ENCODE results near the gene PRXL2C. TPM values are rescaled to one million over a fixed set of nuclear protein-coding genes. Genes with fewer than 3 reads are reported as not detected.

The PRXL2C gene
- total and polyA plus RNA-seq, 2 of the 13 experiments (the other 11 are each of a cell fraction or from before 2014, with no cell fraction given): 11.0 to 13.2 TPM

DNA sequence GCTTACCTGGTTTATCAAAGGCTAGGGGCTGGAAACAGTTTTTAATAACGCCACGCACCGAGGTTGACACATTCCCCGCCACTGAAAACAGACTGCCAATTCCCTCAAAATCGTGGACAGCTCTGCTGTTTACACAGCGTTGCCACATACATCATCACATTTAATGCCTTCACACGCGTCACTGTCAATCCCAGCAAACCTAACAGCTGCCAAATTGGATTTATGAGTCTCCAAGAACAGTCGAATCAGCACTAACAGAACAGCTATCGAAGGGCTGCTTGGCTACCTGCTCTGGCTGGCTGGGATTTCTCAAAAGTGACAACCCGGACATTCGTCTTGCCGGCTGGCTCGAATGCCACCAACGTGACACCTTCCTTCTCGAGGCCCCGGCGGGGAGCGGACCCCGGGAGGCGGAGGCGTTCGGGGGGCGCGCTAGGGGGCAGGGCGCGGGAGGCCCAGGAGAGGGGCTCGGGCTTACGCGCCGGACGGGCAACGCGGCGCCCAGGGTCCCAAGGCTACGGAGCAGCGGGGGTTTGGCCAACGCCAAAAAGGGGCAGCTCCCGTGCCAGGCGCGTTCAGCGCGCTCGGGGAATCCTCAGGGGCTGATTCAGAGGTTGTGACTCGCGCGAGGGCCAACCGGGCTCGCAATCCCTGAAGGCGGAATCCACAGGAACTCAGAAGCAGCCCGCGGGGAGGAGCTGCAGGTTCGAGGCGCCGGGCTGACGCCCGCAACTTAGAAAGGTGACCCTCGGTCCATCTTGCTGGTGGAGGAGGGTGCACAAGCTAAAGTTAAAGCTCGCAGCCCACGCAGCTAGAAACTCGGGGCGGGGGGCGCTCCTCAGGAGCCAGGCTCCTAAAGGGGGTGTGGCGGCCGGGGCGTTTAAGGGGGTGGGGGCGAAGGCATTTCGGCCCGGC lies 36.7 kb downstream of the PRXL2C start (continued):
- TF ChIP-seq LCORL (IDR thresholded peaks at IDR 0.05) (no peak), LCORL (CRISPR knock-in tag; IDR thresholded peaks at IDR 0.05) (peak; percentile 74; the same call in 1 of the 2 replicates), SALL1 (CRISPR knock-in tag; IDR thresholded peaks at IDR 0.05) (peak; percentile 30; the same call in 1 of the 2 replicates), PAXIP1 (CRISPR knock-in tag; conservative IDR thresholded peaks at IDR 0.05) (peak; percentile 7; the same call in 1 of the 2 replicates), DNMT1 (CRISPR knock-in tag; IDR thresholded peaks at IDR 0.05) (peak; percentile 43; the same call in 1 of the 2 replicates), GMEB2 (CRISPR knock-in tag; IDR thresholded peaks at IDR 0.05; ENCODE audit: low read depth) (no peak), ZNF256 (CRISPR knock-in tag; conservative IDR thresholded peaks at IDR 0.05) (0 out of 2 replicates have a peak, but pooled peaks have one; percentile 33), CREB1 (IDR thresholded peaks at IDR 0.05) (peak; percentile 59; the same call in 1 of the 2 replicates), CREB1 (CRISPR knock-in tag; IDR thresholded peaks at IDR 0.05) (no peak), ZNF264 (CRISPR knock-in tag; IDR thresholded peaks at IDR 0.05) (no peak), EEA1 (CRISPR knock-in tag; IDR thresholded peaks at IDR 0.05; ENCODE audit: borderline replicate concordance) (no peak), ISX (CRISPR knock-in tag; conservative IDR thresholded peaks at IDR 0.05) (peak; percentile 84; the same call in 1 of the 2 replicates), ZNF607 (CRISPR knock-in tag; IDR thresholded peaks at IDR 0.05; ENCODE audit: borderline replicate concordance) (peak; percentile 64; the same call in 1 of the 2 replicates), MED1 (CRISPR knock-in tag; IDR thresholded peaks at IDR 0.05) (peak; percentile 13; the same call in 1 of the 2 replicates), ZFP36 (IDR thresholded peaks at IDR 0.05; ENCODE audit: borderline replicate concordance, low read depth, low read length, partially characterized antibody) (no peak)
- TF ChIP-seq, protein P1, sequence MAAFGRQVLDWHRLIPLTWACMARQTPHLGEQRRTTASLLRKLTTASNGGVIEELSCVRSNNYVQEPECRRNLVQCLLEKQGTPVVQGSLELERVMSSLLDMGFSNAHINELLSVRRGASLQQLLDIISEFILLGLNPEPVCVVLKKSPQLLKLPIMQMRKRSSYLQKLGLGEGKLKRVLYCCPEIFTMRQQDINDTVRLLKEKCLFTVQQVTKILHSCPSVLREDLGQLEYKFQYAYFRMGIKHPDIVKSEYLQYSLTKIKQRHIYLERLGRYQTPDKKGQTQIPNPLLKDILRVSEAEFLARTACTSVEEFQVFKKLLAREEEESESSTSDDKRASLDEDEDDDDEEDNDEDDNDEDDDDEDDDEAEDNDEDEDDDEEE (CRISPR knock-in tag; IDR thresholded peaks at IDR 0.05): no peak
- TF ChIP-seq, protein P2, sequence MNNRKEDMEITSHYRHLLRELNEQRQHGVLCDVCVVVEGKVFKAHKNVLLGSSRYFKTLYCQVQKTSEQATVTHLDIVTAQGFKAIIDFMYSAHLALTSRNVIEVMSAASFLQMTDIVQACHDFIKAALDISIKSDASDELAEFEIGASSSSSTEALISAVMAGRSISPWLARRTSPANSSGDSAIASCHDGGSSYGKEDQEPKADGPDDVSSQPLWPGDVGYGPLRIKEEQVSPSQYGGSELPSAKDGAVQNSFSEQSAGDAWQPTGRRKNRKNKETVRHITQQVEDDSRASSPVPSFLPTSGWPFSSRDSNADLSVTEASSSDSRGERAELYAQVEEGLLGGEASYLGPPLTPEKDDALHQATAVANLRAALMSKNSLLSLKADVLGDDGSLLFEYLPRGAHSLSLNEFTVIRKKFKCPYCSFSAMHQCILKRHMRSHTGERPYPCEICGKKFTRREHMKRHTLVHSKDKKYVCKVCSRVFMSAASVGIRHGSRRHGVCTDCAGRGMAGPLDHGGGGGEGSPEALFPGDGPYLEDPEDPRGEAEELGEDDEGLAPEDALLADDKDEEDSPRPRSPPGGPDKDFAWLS (CRISPR knock-in tag; IDR thresholded peaks at IDR 0.05; ENCODE audit: borderline replicate concordance): no peak
